ENCODE results near the gene SETD1B.

DNA sequence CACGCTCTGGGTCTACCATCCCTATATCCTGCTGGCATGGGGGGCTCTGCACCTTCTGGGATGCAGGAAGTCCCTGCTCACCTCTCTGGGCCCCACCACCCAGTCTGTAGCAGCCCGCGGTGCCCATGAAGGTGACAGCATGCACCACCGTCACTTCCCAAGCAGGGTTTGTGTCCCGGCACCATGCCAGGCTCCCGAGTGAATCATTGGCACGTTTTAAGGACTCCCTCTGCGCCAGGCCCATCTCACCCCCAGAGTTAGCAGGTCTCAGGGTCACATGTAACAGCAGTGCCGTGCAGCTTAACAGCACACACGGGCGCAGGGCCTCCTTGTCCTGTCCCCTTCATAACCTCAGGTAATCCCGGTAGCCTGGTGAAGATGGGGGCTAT lies 19.9 kb downstream of the SETD1B start:
- TF ChIP-seq, protein P1, sequence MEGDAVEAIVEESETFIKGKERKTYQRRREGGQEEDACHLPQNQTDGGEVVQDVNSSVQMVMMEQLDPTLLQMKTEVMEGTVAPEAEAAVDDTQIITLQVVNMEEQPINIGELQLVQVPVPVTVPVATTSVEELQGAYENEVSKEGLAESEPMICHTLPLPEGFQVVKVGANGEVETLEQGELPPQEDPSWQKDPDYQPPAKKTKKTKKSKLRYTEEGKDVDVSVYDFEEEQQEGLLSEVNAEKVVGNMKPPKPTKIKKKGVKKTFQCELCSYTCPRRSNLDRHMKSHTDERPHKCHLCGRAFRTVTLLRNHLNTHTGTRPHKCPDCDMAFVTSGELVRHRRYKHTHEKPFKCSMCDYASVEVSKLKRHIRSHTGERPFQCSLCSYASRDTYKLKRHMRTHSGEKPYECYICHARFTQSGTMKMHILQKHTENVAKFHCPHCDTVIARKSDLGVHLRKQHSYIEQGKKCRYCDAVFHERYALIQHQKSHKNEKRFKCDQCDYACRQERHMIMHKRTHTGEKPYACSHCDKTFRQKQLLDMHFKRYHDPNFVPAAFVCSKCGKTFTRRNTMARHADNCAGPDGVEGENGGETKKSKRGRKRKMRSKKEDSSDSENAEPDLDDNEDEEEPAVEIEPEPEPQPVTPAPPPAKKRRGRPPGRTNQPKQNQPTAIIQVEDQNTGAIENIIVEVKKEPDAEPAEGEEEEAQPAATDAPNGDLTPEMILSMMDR (conservative IDR thresholded peaks at IDR 0.05; ENCODE audit: low read depth, low read length): no peak
- TF ChIP-seq NFE2L2 (IDR thresholded peaks at IDR 0.05; ENCODE audit: low read depth, low read length) (no peak), RAD21 (IDR thresholded peaks at IDR 0.05; ENCODE audit: low read length) (no peak), RFX5 (IDR thresholded peaks at IDR 0.05; ENCODE audit: low read depth, low read length) (no peak), POLR2A (IDR thresholded peaks at IDR 0.05; ENCODE audit: low read depth, low read length) (no peak), MAFK (IDR thresholded peaks at IDR 0.05; ENCODE audit: low read depth, low read length) (no peak)
- TF ChIP-seq, protein P2, sequence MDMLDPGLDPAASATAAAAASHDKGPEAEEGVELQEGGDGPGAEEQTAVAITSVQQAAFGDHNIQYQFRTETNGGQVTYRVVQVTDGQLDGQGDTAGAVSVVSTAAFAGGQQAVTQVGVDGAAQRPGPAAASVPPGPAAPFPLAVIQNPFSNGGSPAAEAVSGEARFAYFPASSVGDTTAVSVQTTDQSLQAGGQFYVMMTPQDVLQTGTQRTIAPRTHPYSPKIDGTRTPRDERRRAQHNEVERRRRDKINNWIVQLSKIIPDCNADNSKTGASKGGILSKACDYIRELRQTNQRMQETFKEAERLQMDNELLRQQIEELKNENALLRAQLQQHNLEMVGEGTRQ (IDR thresholded peaks at IDR 0.05; ENCODE audit: low read depth, low read length): no peak

Measured in IMR-90 (cell line).